ENCODE data around the gene HABP4. TPM values are rescaled to one million over a fixed set of nuclear protein-coding genes. Genes with fewer than 3 reads are reported as not detected.

HABP4 gene
- total and polyA plus RNA-seq, 4 donors, result 1.1 to 4.0 (median 2.9) TPM

- no peak overlapping the region for H3K27ac ChIP-seq (ENCODE audit: low read depth in 1 of 2, low read length in 2 of 2)
- TF ChIP-seq RXRA (IDR thresholded peaks at IDR 0.05) (no peak), HNF4G (IDR thresholded peaks at IDR 0.05) (no peak), ATF3 (IDR thresholded peaks at IDR 0.05) (no peak), TAF1 (conservative IDR thresholded peaks at IDR 0.05) (no peak), HNF4A (conservative IDR thresholded peaks at IDR 0.05) (no peak), CTCF (IDR thresholded peaks at IDR 0.05; ENCODE audit: low read depth, low read length, missing input control) (no peak), SP1 (IDR thresholded peaks at IDR 0.05) (no peak), ZBTB33 (IDR thresholded peaks at IDR 0.05) (no peak), NR2F2 (IDR thresholded peaks at IDR 0.05) (no peak), FOXA2 (IDR thresholded peaks at IDR 0.05) (no peak), YY1 (IDR thresholded peaks at IDR 0.05) (no peak), RAD21 (IDR thresholded peaks at IDR 0.05) (no peak), FOXA1 (IDR thresholded peaks at IDR 0.05) (no peak)
- no peaks in the 10 kb centered on the region for H3K27me3 ChIP-seq (ENCODE audit: control insufficient read depth in 4 of 4, insufficient read depth in 4 of 4, low read length in 3 of 4)
- H3K9me3 ChIP-seq (ENCODE audit: control insufficient read depth in 4 of 4, low read length in 3 of 4), result no peaks in the 10 kb centered on the region
- H3K9ac ChIP-seq (ENCODE audit: low read depth in 1 of 2, low read length in 2 of 2), result no peak overlapping the region
- no peak overlapping the region for H3K4me3 ChIP-seq (ENCODE audit: low read depth in 1 of 3, low read length in 3 of 3)
- H3K36me3 ChIP-seq (ENCODE audit: control insufficient read depth in 4 of 4, insufficient read depth in 3 of 4, low read depth in 1 of 4, low read length in 3 of 4), result peaks cover 2 to 29% (median 13%) of the 10 kb centered on the region in 4 donors
- 83% methylated on average over 14 of the region's 14 CpGs for WGBS
- DNase-seq (ENCODE audit: low spot score), result no peak
- H3K4me1 ChIP-seq (ENCODE audit: control insufficient read depth in 4 of 4, insufficient read depth in 4 of 4, low read length in 3 of 4), result no peaks in the 10 kb centered on the region
These were observed 58.4 kb downstream of the HABP4 start for GRCh38 chr9:96508227-96508940.

GRCh38 chr9:96509026-96509425 lies 59.1 kb downstream of the HABP4 start:
- DNase-seq (ENCODE audit: low spot score), result no peak
- H3K4me1 ChIP-seq (ENCODE audit: control insufficient read depth in 4 of 4, insufficient read depth in 4 of 4, low read length in 3 of 4), result no peaks in the 10 kb centered on the region
- H3K9ac ChIP-seq (ENCODE audit: low read depth in 1 of 2, low read length in 2 of 2), result no peak overlapping the region
- TF ChIP-seq ZBTB33 (IDR thresholded peaks at IDR 0.05) (no peak), HNF4G (IDR thresholded peaks at IDR 0.05) (no peak), HNF4A (conservative IDR thresholded peaks at IDR 0.05) (no peak), ATF3 (IDR thresholded peaks at IDR 0.05) (no peak), GABPA (IDR thresholded peaks at IDR 0.05 in 1 of 2, conservative IDR thresholded peaks at IDR 0.05 in 1 of 2) (no peak), RXRA (IDR thresholded peaks at IDR 0.05) (no peak), MAX (IDR thresholded peaks at IDR 0.05) (no peak)
- no peak overlapping the region for H3K27ac ChIP-seq (ENCODE audit: low read depth in 1 of 2, low read length in 2 of 2)
- H3K36me3 ChIP-seq (ENCODE audit: control insufficient read depth in 4 of 4, insufficient read depth in 3 of 4, low read depth in 1 of 4, low read length in 3 of 4), result peaks cover 2 to 32% (median 18%) of the 10 kb centered on the region in 4 donors
- no peaks in the 10 kb centered on the region for H3K27me3 ChIP-seq (ENCODE audit: control insufficient read depth in 4 of 4, insufficient read depth in 4 of 4, low read length in 3 of 4)
- no peak overlapping the region for H3K4me3 ChIP-seq (ENCODE audit: low read depth in 1 of 3, low read length in 3 of 3)
- no peaks in the 10 kb centered on the region for H3K9me3 ChIP-seq (ENCODE audit: control insufficient read depth in 4 of 4, low read length in 3 of 4)
- 97% methylated on average over 5 of the region's 5 CpGs for WGBS

All from liver (tissue), 9 donors.